GM23248 (cell line): ENCODE measurements around the gene DKKL1. TPM values are rescaled to one million over a fixed set of nuclear protein-coding genes. Genes with fewer than 3 reads are reported as not detected.

Experiments used
- DNase-seq: peaks from one replicate; pipeline ENCODE4 v3.0.0-alpha.2; 2015
- H2AFZ ChIP-seq: fragments of 200-600 bp; sonication (generic); 2 replicates; pipeline ENCODE4 v1.6.1; 2016; ENCODE audit warnings: antibody characterized with exemption
- H3F3A ChIP-seq: fragments of 200-600 bp; sonication (generic); 2 replicates; pipeline ENCODE4 v1.6.1; 2016; ENCODE audit warnings: mild to moderate bottlenecking, antibody characterized with exemption, mixed run types; ENCODE audit not compliant: insufficient read depth
- H3K27ac ChIP-seq: fragments of 200-600 bp; sonication (generic); 2 replicates; pipeline ENCODE4 v1.5.1; 2016; ENCODE audit warnings: mild to moderate bottlenecking
- H3K27me3 ChIP-seq: fragments of 200-600 bp; sonication (generic); replicated peaks from 2 replicates; pipeline ENCODE4 v1.6.1; 2016; ENCODE audit warnings: mild to moderate bottlenecking; ENCODE audit not compliant: insufficient read depth
- H3K36me3 ChIP-seq: fragments of 200-600 bp; sonication (generic); 2 replicates; pipeline ENCODE4 v1.6.1; 2016; ENCODE audit warnings: low read depth, mild to moderate bottlenecking
- H3K4me1 ChIP-seq: fragments of 200-600 bp; sonication (generic); 2 replicates; pipeline ENCODE4 v1.6.1; 2016; ENCODE audit warnings: mild to moderate bottlenecking; ENCODE audit not compliant: insufficient read depth
- H3K4me2 ChIP-seq: fragments of 200-600 bp; sonication (generic); one replicate; pipeline ENCODE4 v1.6.1; 2016; ENCODE audit warnings: mild to moderate bottlenecking; ENCODE audit not compliant: unreplicated experiment
- H3K4me3 ChIP-seq: fragments of 200-600 bp; sonication (generic); 2 replicates; pipeline ENCODE4 v1.5.1; 2016; ENCODE audit warnings: mild to moderate bottlenecking
- H3K79me2 ChIP-seq: fragments of 200-600 bp; sonication (generic); 2 replicates; pipeline ENCODE4 v1.6.1; 2016; ENCODE audit warnings: mild to moderate bottlenecking; ENCODE audit not compliant: insufficient read depth
- H3K9ac ChIP-seq: fragments of 200-600 bp; sonication (generic); 2 replicates; pipeline ENCODE4 v1.6.1; 2016; ENCODE audit warnings: mild to moderate bottlenecking
- H3K9me2 ChIP-seq: fragments of 200-600 bp; sonication (generic); 2 replicates; pipeline ENCODE4 v1.6.1; 2016; ENCODE audit warnings: mixed run types, mild to moderate bottlenecking, moderate library complexity; ENCODE audit not compliant: insufficient read depth
- H3K9me3 ChIP-seq: fragments of 200-600 bp; sonication (generic); one replicate; pipeline ENCODE4 v1.6.1; 2017; ENCODE audit warnings: low read depth
- H4K20me1 ChIP-seq: fragments of 200-600 bp; sonication (generic); 2 replicates; pipeline ENCODE4 v1.6.0; 2016; ENCODE audit not compliant: insufficient read depth
- EZH2 ChIP-seq: fragments of 200-600 bp; sonication (generic); IDR thresholded peaks from 2 replicates; pipeline ENCODE4 v1.6.1; 2018; ENCODE audit warnings: antibody characterized with exemption, mild to moderate bottlenecking; ENCODE audit not compliant: insufficient read depth, poor library complexity, severe bottlenecking
- EZH2phosphoT487 ChIP-seq: fragments of 200-600 bp; sonication (generic); IDR thresholded peaks from 2 replicates; pipeline ENCODE4 v1.6.1; 2018; ENCODE audit warnings: antibody characterized with exemption, moderate library complexity, mild to moderate bottlenecking, low read depth; ENCODE audit not compliant: insufficient read depth
- WGBS, 2 experiments: methylation state at CpG; one replicate each; pipeline ENCODE4 v1.1.6; 2015 to 2017; ENCODE audit warnings: low lambda C conversion rate in 2 of 2, low coverage in 1 of 2; ENCODE audit errors: missing lambda C conversion rate in 2 of 2; 5-methylcytosine and 5-hydroxymethylcytosine counted together
- in situ Hi-C: fragments of 300-500 bp; cut with MboI; formaldehyde crosslinking; loops from 2 replicates; pipeline ENCODE4 v1.15.0; 2020
- polyA plus RNA-seq: library from polyadenylated mRNA; unstranded; fragments of >200 nt; fragmentation: Nextera tagmentation; extraction: Ambion mirVana; gene quantifications from 2 replicates; pipeline ENCODE4 v1.2.1, GENCODE V29; 2016
- total RNA-seq: library from RNA; depleted of rRNA; stranded (reverse); fragments of >200 nt; shearing (Covaris generic); gene quantifications from 2 replicates; pipeline ENCODE4 v1.2.3, GENCODE V29; 2014

DKKL1 gene
- total and polyA plus RNA-seq, 2 experiments from 2014 or later = not detected

GRCh38 chr19:49408816-49409440 lies 45.3 kb downstream of the DKKL1 start:
- H3K4me2 ChIP-seq = no peak overlapping the region
- no peak overlapping the region for H2AFZ ChIP-seq
- H3K27ac ChIP-seq = no peak overlapping the region
- H3K9me2 ChIP-seq = no peaks in the 10 kb centered on the region
- H3K9ac ChIP-seq = no peak overlapping the region
- no peaks in the 10 kb centered on the region for H3K79me2 ChIP-seq
- H3K27me3 ChIP-seq = no peaks in the 10 kb centered on the region; the same call in 1 of the 2 replicates
- TF ChIP-seq EZH2 (no peak), EZH2phosphoT487 (no peak)
- in situ Hi-C loops = no loop called here
- H3F3A ChIP-seq = no peaks in the 10 kb centered on the region
- H3K4me3 ChIP-seq = no peak overlapping the region
- DNase-seq = no peak
- no peaks in the 10 kb centered on the region for H3K36me3 ChIP-seq
- H4K20me1 ChIP-seq = no peaks in the 10 kb centered on the region
- 70 to 73% methylated on average over 8 of the region's 8 CpGs for WGBS, 2 experiments
- H3K9me3 ChIP-seq = no peaks in the 10 kb centered on the region
- H3K4me1 ChIP-seq = no peaks in the 10 kb centered on the region

- H3K27me3 ChIP-seq = no peaks in the 10 kb centered on the region; the same call in 1 of the 2 replicates
- H2AFZ ChIP-seq = no peak overlapping the region
- no peak overlapping the region for H3K4me3 ChIP-seq
- H3K36me3 ChIP-seq = no peaks in the 10 kb centered on the region
- H3K9me2 ChIP-seq = no peaks in the 10 kb centered on the region
- in situ Hi-C loops = no loop called here
- TF ChIP-seq EZH2phosphoT487 = no peak
- TF ChIP-seq EZH2 = no peak
- no peaks in the 10 kb centered on the region for H3K4me1 ChIP-seq
- H3K79me2 ChIP-seq = no peaks in the 10 kb centered on the region
- 69 to 78% methylated on average over 5 of the region's 5 CpGs for WGBS, 2 experiments
- H3K9me3 ChIP-seq = no peaks in the 10 kb centered on the region
- no peak for DNase-seq
- no peaks in the 10 kb centered on the region for H4K20me1 ChIP-seq
- H3K27ac ChIP-seq = no peak overlapping the region
- no peaks in the 10 kb centered on the region for H3F3A ChIP-seq
- no peak overlapping the region for H3K4me2 ChIP-seq
- no peak overlapping the region for H3K9ac ChIP-seq
These were observed 45.9 kb downstream of the DKKL1 start for GRCh38 chr19:49409441-49410029.

GRCh38 chr19:49411681-49412326 lies 48.1 kb downstream of the DKKL1 start:
- TF ChIP-seq EZH2 = no peak
- no peak for TF ChIP-seq EZH2phosphoT487
- Histone ChIP-seq H3K4me2 (no peak overlapping the region), H3K4me3 (no peak overlapping the region), H4K20me1 (no peaks in the 10 kb centered on the region), H3K79me2 (no peaks in the 10 kb centered on the region), H3K4me1 (no peaks in the 10 kb centered on the region), H3K9ac (no peak overlapping the region), H3K9me3 (no peaks in the 10 kb centered on the region), H3F3A (no peaks in the 10 kb centered on the region), H3K36me3 (no peaks in the 10 kb centered on the region), H2AFZ (no peak overlapping the region), H3K27ac (no peak overlapping the region), H3K9me2 (no peaks in the 10 kb centered on the region), H3K27me3 (no peaks in the 10 kb centered on the region; the same call in 1 of the 2 replicates)
- 50 to 59% methylated on average over 3 of the region's 3 CpGs for WGBS, 2 experiments
- no peak for DNase-seq
- in situ Hi-C loops = no loop called here

- Histone ChIP-seq H3K4me2 (no peak overlapping the region), H3K36me3 (no peaks in the 10 kb centered on the region), H3K79me2 (no peaks in the 10 kb centered on the region), H3K4me3 (no peak overlapping the region), H3K27ac (no peak overlapping the region), H3K27me3 (peaks cover 3% of the 10 kb centered on the region), H3K9me2 (no peaks in the 10 kb centered on the region), H3F3A (no peaks in the 10 kb centered on the region), H2AFZ (no peak overlapping the region), H3K4me1 (no peaks in the 10 kb centered on the region), H3K9me3 (no peaks in the 10 kb centered on the region), H3K9ac (no peak overlapping the region), H4K20me1 (no peaks in the 10 kb centered on the region)
- no peak for DNase-seq
- TF ChIP-seq EZH2phosphoT487 (no peak), EZH2 (no peak)
- WGBS, 2 experiments = 56 to 58% methylated on average over 9 of the region's 9 CpGs
- in situ Hi-C loops = no loop called here
These were observed 49.7 kb downstream of the DKKL1 start for GRCh38 chr19:49413348-49413747.
